Astrocyte (in vitro differentiated cells and primary cell): ENCODE measurements around the gene RAB26.

Experiments used
- EZH2 ChIP-seq: IDR thresholded peaks from 2 replicates; pipeline ENCODE4 v1.6.1; 2012; ENCODE audit warnings: mild to moderate bottlenecking, low read length, inconsistent platforms; ENCODE audit not compliant: insufficient read depth
- TF ChIP-seq, protein P1 (sequence below): IDR thresholded peaks from 2 replicates; pipeline ENCODE4 v1.5.1; 2011; ENCODE audit warnings: low read depth, mild to moderate bottlenecking, inconsistent platforms, low read length, moderate library complexity; ENCODE audit not compliant: insufficient read depth

DNA sequence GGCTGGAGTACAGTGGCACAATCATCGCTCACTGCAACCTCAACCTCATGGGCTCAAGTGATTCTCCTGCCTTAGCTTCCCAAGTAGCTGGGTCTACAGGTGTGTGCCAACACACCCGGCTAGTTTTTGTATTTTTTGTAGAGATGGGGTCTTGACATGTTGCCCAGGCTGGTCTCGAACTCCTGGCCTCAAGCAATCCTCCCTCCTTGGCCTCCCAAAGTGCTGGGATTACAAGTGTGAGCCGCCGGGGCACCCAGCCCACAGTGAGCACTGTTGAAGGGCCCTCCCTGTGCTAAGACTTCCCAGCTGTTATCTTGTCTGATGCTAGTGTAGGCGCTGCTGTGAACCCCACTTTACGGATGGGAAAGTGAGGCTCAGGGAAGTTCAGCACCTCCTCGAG, 40.0 kb downstream of the RAB26 start:
- TF ChIP-seq, protein P1, sequence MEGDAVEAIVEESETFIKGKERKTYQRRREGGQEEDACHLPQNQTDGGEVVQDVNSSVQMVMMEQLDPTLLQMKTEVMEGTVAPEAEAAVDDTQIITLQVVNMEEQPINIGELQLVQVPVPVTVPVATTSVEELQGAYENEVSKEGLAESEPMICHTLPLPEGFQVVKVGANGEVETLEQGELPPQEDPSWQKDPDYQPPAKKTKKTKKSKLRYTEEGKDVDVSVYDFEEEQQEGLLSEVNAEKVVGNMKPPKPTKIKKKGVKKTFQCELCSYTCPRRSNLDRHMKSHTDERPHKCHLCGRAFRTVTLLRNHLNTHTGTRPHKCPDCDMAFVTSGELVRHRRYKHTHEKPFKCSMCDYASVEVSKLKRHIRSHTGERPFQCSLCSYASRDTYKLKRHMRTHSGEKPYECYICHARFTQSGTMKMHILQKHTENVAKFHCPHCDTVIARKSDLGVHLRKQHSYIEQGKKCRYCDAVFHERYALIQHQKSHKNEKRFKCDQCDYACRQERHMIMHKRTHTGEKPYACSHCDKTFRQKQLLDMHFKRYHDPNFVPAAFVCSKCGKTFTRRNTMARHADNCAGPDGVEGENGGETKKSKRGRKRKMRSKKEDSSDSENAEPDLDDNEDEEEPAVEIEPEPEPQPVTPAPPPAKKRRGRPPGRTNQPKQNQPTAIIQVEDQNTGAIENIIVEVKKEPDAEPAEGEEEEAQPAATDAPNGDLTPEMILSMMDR, result no peak
- TF ChIP-seq EZH2, result no peak
